HepG2 (cell line): ENCODE data around the gene TSC22D4.

Source experiments
- CTCF ChIP-seq: sonication (generic); formaldehyde crosslinking; IDR thresholded peaks from 2 replicates; pipeline ENCODE4 v1.5.0; 2020; ENCODE audit warnings: mild to moderate bottlenecking, missing genetic modification reagents, moderate library complexity
- ETS1 ChIP-seq: sonication (generic); formaldehyde crosslinking; IDR thresholded peaks from 2 replicates; pipeline ENCODE4 v1.4.0; 2020; ENCODE audit warnings: missing genetic modification reagents
- LCORL ChIP-seq, 2 experiments: fragments of 450-650 bp in 1 of 2; sonication (generic) in 1 of 2; formaldehyde crosslinking in 1 of 2; IDR thresholded peaks; 2 replicates each; pipeline versions ENCODE4 v1.5.0 to v1.6.1; 2017 to 2020; ENCODE audit warnings: antibody characterized with exemption in 1 of 2, missing genetic modification reagents in 1 of 2
- SRSF1 ChIP-seq: fragments of 200-400 bp; formaldehyde crosslinking; optimal IDR thresholded peaks from 2 replicates; pipeline ENCODE3; 2017; ENCODE audit warnings: mild to moderate bottlenecking, low read depth, low read length, moderate library complexity
- TBX3 ChIP-seq: fragments of 450-650 bp; IDR thresholded peaks from 2 replicates; pipeline ENCODE4 v1.6.1; 2017; ENCODE audit warnings: antibody characterized with exemption, mild to moderate bottlenecking, inconsistent platforms, borderline replicate concordance
- ZFP62 ChIP-seq: sonication (generic); formaldehyde crosslinking; IDR thresholded peaks from 2 replicates; pipeline ENCODE4 v1.4.0; 2020; ENCODE audit warnings: missing genetic modification reagents
- ZNF558 ChIP-seq: sonication (generic); formaldehyde crosslinking; IDR thresholded peaks from 2 replicates; pipeline ENCODE4 v1.9.0; 2022; ENCODE audit warnings: mild to moderate bottlenecking, missing genetic modification reagents, borderline replicate concordance

GRCh38 chr7:100486111-100486636 is 7.2 kb upstream of the TSC22D4 start:
- TF ChIP-seq CTCF (no peak), LCORL (IDR thresholded peaks at IDR 0.05) (no peak), LCORL (CRISPR knock-in tag; IDR thresholded peaks at IDR 0.05) (no peak), TBX3 (no peak), SRSF1 (no peak), ETS1 (CRISPR knock-in tag) (no peak), ZFP62 (CRISPR knock-in tag) (no peak), ZNF558 (CRISPR knock-in tag) (no peak)
